ENCODE measurements around the gene AP3M1.
"Not testable (repeated sequence)": the region's sequence is repeated elsewhere in the genome, so short reads cannot be mapped to it uniquely, and the experiment has no call there.

Gene AP3M1

GRCh38 chr10:74165530-74165901 is 14.9 kb upstream of the AP3M1 start:
- no peak overlapping the region for H3K4me3 ChIP-seq (ENCODE audit: low read length)
- DNase-seq (ENCODE audit: low read depth, low spot score), result no peak

GRCh38 chr10:74164716-74165529 is 14.3 kb upstream of the AP3M1 start:
- no peak overlapping the region for H3K4me3 ChIP-seq (ENCODE audit: low read length)
- no peak for DNase-seq (ENCODE audit: low read depth, low spot score)

GRCh38 chr10:74163319-74164068 is 12.9 kb upstream of the AP3M1 start:
- H3K4me3 ChIP-seq (ENCODE audit: low read length), result no peak overlapping the region
- DNase-seq (ENCODE audit: low read depth, low spot score), result no peak

GRCh38 chr10:74160013-74160412 is 9.4 kb upstream of the AP3M1 start:
- no peak overlapping the region for H3K4me3 ChIP-seq (ENCODE audit: low read length)

GRCh38 chr10:74156919-74157289 is 6.3 kb upstream of the AP3M1 start:
- DNase-seq (ENCODE audit: low read depth, low spot score), result no peak

More at GRCh38 chr10:74160013-74160412, 9.4 kb upstream of the AP3M1 start:
- no peak for DNase-seq (ENCODE audit: low read depth, low spot score)

GRCh38 chr10:74153676-74154075 is 3.0 kb upstream of the AP3M1 start:
- DNase-seq (ENCODE audit: low read depth, low spot score), result no peak
- no peak overlapping the region for H3K4me3 ChIP-seq (ENCODE audit: low read length)

More at GRCh38 chr10:74156919-74157289, 6.3 kb upstream of the AP3M1 start:
- H3K4me3 ChIP-seq (ENCODE audit: low read length), result no peak overlapping the region

GRCh38 chr10:74153123-74153522 is 2.5 kb upstream of the AP3M1 start:
- no peak overlapping the region for H3K4me3 ChIP-seq (ENCODE audit: low read length)
- DNase-seq (ENCODE audit: low read depth, low spot score), result no peak

GRCh38 chr10:74151879-74152722 is 1.5 kb upstream of the AP3M1 start:
- DNase-seq (ENCODE audit: low read depth, low spot score), result no peak
- H3K4me3 ChIP-seq (ENCODE audit: low read length), result peak overlapping the region; percentile 83

GRCh38 chr10:74150990-74151878 is 606 bp upstream of the AP3M1 start, which contains the start of gene ADK:
TSS of gene ADK (plus strand) at chr10:74151221. CDS start at chr10:74151279, 58 bp downstream.
- peak; percentile 92 for DNase-seq (ENCODE audit: low read depth, low spot score)
- peak within 1 kb of the TSS; percentile 83 for H3K4me3 ChIP-seq (ENCODE audit: low read length)

- DNase-seq (ENCODE audit: low read depth, low spot score), result not testable (repeated sequence)
These were observed 3.6 kb downstream of the AP3M1 start for GRCh38 chr10:74146980-74147379.

GRCh38 chr10:74145133-74145532 is 5.5 kb downstream of the AP3M1 start:
- H3K4me3 ChIP-seq (ENCODE audit: low read length), result no peak overlapping the region
- DNase-seq (ENCODE audit: low read depth, low spot score), result no peak

More at GRCh38 chr10:74146980-74147379, 3.6 kb downstream of the AP3M1 start:
- H3K4me3 ChIP-seq (ENCODE audit: low read length), result not testable (repeated sequence)

- H3K4me3 ChIP-seq (ENCODE audit: low read length), result no peak overlapping the region
- no peak for DNase-seq (ENCODE audit: low read depth, low spot score)
These were observed 10.1 kb downstream of the AP3M1 start for GRCh38 chr10:74140553-74140952.

- H3K4me3 ChIP-seq (ENCODE audit: low read length), result no peak overlapping the region
- no peak for DNase-seq (ENCODE audit: low read depth, low spot score)
These were observed 10.6 kb downstream of the AP3M1 start for GRCh38 chr10:74139981-74140380.

GRCh38 chr10:74138596-74138995 is 12.0 kb downstream of the AP3M1 start:
- DNase-seq (ENCODE audit: low read depth, low spot score); H3K4me3 ChIP-seq (ENCODE audit: low read length): not testable (repeated sequence)

GRCh38 chr10:74137992-74138391 is 12.6 kb downstream of the AP3M1 start:
- H3K4me3 ChIP-seq (ENCODE audit: low read length), result no peak overlapping the region
- DNase-seq (ENCODE audit: low read depth, low spot score), result no peak

- no peak overlapping the region for H3K4me3 ChIP-seq (ENCODE audit: low read length)
- DNase-seq (ENCODE audit: low read depth, low spot score), result no peak
These were observed 15.2 kb downstream of the AP3M1 start for GRCh38 chr10:74135452-74135851.

- no peak overlapping the region for H3K4me3 ChIP-seq (ENCODE audit: low read length)
- no peak for DNase-seq (ENCODE audit: low read depth, low spot score)
These were observed 16.5 kb downstream of the AP3M1 start for GRCh38 chr10:74133923-74134820.

GRCh38 chr10:74123081-74123480 is 27.5 kb downstream of the AP3M1 start:
- DNase-seq (ENCODE audit: low read depth, low spot score), result no peak
- H3K4me3 ChIP-seq (ENCODE audit: low read length), result no peak overlapping the region

Measured in Jurkat, Clone E6-1 (cell line).